Tibial artery (tissue), 4 donors: ENCODE measurements around the gene TLE5.
A peak's percentile ranks its signal among the peaks of the same experiment; 100 is the strongest.

Experiments
- DNase-seq, 2 donors: peaks; one replicate each; pipeline ENCODE4 v3.0.0-alpha.2; 2019
- H3K27ac ChIP-seq, 2 donors: fragments of 200-600 bp; sonication (generic) in 1 of 2; 1 replicate in 1 of 2; 2 replicates in 1 of 2; pipeline ENCODE4 v1.5.1; 2018 to 2019; ENCODE audit warnings: mild to moderate bottlenecking in 1 of 2
- H3K27me3 ChIP-seq, 2 donors: fragments of 200-600 bp; sonication (generic) in 1 of 2; one replicate each; pipeline versions ENCODE4 v1.5.1 to v1.6.0; 2016 to 2019
- H3K36me3 ChIP-seq, 3 donors: fragments of 200-600 bp; sonication (generic) in 2 of 3; one replicate each; pipeline ENCODE4 v1.5.1; 2016 to 2019; ENCODE audit warnings: mild to moderate bottlenecking in 2 of 3
- H3K4me1 ChIP-seq, 4 donors: fragments of 200-600 bp; sonication (generic) in 2 of 4; 1 replicate in 3 of 4; 2 replicates in 1 of 4; pipeline ENCODE4 v1.5.1; 2016 to 2019
- H3K4me3 ChIP-seq, 2 donors: fragments of 200-600 bp; sonication (generic) in 1 of 2; 1 replicate in 1 of 2; 2 replicates in 1 of 2; pipeline ENCODE4 v1.5.1; 2018 to 2019; ENCODE audit warnings: mild to moderate bottlenecking in 2 of 2
- H3K9me3 ChIP-seq, 3 donors: fragments of 200-600 bp; sonication (generic) in 1 of 3; one replicate each; pipeline ENCODE4 v1.5.1; 2016 to 2019
- CTCF ChIP-seq, 2 experiments: fragments of 200-600 bp in 1 of 2; fragments of 450-650 bp in 1 of 2; IDR thresholded peaks; one replicate each; pipeline ENCODE4 v1.5.1; 2017 to 2019; ENCODE audit warnings: antibody characterized with exemption in 2 of 2, mild to moderate bottlenecking in 1 of 2, moderate library complexity in 1 of 2
- intact Hi-C: fragments of 100-400 bp; cut with DNase I; formaldehyde crosslinking; loops from one replicate; pipeline ENCODE4 v1.15.0; 2023; ENCODE audit warnings: low total_unique reads

TLE5 gene

DNA sequence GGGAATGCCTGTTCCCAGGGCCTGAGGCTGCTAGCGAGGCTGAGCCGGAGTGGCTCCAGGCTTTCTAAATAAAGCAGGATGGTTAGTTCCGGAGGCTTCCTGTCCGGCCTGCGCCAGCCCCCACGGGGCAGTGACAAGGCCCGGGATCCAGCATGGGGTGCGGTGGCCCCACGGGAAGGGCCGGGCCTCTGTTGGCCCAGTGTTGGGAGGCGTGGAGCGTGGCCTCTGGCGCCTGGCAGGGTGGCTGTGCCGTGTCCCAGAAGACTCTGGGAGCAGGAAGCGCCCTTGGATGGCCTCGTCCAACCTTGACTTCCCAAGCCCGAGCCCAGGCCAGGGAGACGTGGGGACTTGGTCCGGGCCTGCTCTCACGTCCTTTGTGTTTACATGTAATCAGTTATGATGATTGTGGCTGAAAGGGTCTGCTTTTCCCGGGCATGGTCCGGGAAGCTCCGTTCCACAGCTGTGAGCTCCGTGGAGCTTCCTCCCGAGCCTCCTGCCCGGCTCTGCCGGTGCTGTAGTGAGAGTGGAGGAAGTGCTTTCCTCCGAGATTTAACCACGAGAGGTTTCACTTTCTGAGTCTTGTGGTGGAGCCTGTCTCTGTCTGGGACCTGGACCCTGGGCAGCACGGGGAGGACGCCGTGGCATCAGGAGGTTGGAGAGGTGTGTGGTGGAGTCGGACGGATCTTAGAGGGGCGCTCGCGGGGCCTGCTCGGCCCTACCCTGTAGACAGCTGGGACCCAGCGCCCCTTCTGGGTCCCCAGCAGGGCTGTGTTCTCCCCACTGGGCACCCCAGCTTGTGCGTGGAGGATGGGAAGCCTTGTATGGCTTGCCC is 36.4 kb upstream of the TLE5 start:
- H3K4me3 ChIP-seq, result peak overlapping the region; percentile 49 to 91
- no peaks in the 10 kb centered on the region for H3K9me3 ChIP-seq
- no peaks in the 10 kb centered on the region for H3K27me3 ChIP-seq
- TF ChIP-seq CTCF (IDR thresholded peaks at IDR 0.05), result no peak
- H3K4me1 ChIP-seq, result peaks cover 5 to 87% (median 65%) of the 10 kb centered on the region in 4 donors
- intact Hi-C loops, result no loop called here
- DNase-seq, result peak; percentile 67 to 90
- H3K36me3 ChIP-seq, result no peaks in the 10 kb centered on the region
- H3K27ac ChIP-seq, result peak overlapping the region; percentile 80 to 81

- Histone ChIP-seq H3K36me3 (no peaks in the 10 kb centered on the region), H3K4me3 (peak overlapping the region; percentile 49 to 91), H3K27ac (peak overlapping the region; percentile 80 to 81), H3K4me1 (peaks cover 5 to 83% (median 65%) of the 10 kb centered on the region in 4 donors), H3K9me3 (no peaks in the 10 kb centered on the region), H3K27me3 (no peaks in the 10 kb centered on the region)
- no peak for DNase-seq
- intact Hi-C loops, result no loop called here
- TF ChIP-seq CTCF (IDR thresholded peaks at IDR 0.05), result no peak
These were observed 35.8 kb upstream of the TLE5 start for GRCh38 chr19:3098141-3098514.

DNA sequence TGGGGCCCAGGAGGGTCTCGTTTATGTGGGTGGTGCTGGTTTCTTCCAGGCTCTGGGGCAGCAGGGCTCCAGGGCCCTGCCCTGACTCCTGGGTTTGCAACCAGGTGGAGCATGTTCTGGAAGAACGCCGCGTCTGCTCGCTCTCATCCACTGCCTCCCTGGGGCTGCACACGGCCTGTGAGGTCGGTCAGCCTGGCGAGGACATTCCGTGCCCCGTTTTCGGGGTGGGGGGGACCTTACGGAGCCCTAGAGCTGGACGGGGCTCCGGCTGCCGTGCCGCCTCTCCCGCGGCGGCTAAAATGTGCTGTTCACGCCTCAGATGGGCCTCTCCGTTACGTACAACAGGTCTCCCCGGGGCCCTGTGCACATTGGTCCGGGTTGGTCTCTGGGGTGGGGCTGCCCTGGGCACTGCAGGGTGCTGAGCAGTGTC is 35.2 kb upstream of the TLE5 start:
- no peaks in the 10 kb centered on the region for H3K9me3 ChIP-seq
- intact Hi-C loops, result no loop called here
- H3K4me1 ChIP-seq, result peaks cover 5 to 77% (median 62%) of the 10 kb centered on the region in 4 donors
- H3K27ac ChIP-seq, result peak overlapping the region; percentile 80 to 81
- peak overlapping the region; percentile 49 to 91 for H3K4me3 ChIP-seq
- no peaks in the 10 kb centered on the region for H3K36me3 ChIP-seq
- H3K27me3 ChIP-seq, result no peaks in the 10 kb centered on the region
- no peak for TF ChIP-seq CTCF (IDR thresholded peaks at IDR 0.05)
- no peak for DNase-seq

- peak overlapping the region; percentile 80 to 81 for H3K27ac ChIP-seq
- H3K4me1 ChIP-seq, result peaks cover 5 to 71% (median 59%) of the 10 kb centered on the region in 4 donors
- TF ChIP-seq CTCF (IDR thresholded peaks at IDR 0.05), result no peak
- no peaks in the 10 kb centered on the region for H3K36me3 ChIP-seq
- H3K9me3 ChIP-seq, result no peaks in the 10 kb centered on the region
- intact Hi-C loops, result no loop called here
- H3K4me3 ChIP-seq, result peak overlapping the region; percentile 91 to 97
- no peak for DNase-seq
- no peaks in the 10 kb centered on the region for H3K27me3 ChIP-seq
These were observed 34.6 kb upstream of the TLE5 start for GRCh38 chr19:3096902-3097326.

- H3K4me1 ChIP-seq, result peaks cover 5 to 69% (median 57%) of the 10 kb centered on the region in 4 donors
- no peak for DNase-seq
- H3K36me3 ChIP-seq, result no peaks in the 10 kb centered on the region
- TF ChIP-seq CTCF (IDR thresholded peaks at IDR 0.05), result no peak
- peak overlapping the region; percentile 68 to 80 for H3K27ac ChIP-seq
- H3K27me3 ChIP-seq, result no peaks in the 10 kb centered on the region
- intact Hi-C loops, result no loop called here
- H3K4me3 ChIP-seq, result peak overlapping the region; percentile 91 to 97
- no peaks in the 10 kb centered on the region for H3K9me3 ChIP-seq
These were observed 34.1 kb upstream of the TLE5 start for GRCh38 chr19:3096267-3096901.
